HG03103 (cell line): ENCODE measurements around the gene HMOX2.
A peak's percentile ranks its signal among the peaks of the same experiment; 100 is the strongest.

Source experiments
- ATAC-seq: cut with Tn5 transposase; IDR thresholded peaks from one replicate; pipeline ENCODE4 v1.9.1; 2021; ENCODE audit warnings: low read depth; ENCODE audit not compliant: unreplicated experiment

HMOX2 gene

GRCh38 chr16:4499196-4499555 is 23.0 kb downstream of the HMOX2 start:
- ATAC-seq = no peak

GRCh38 chr16:4500272-4500671 is 24.1 kb downstream of the HMOX2 start:
- no peak for ATAC-seq

- no peak for ATAC-seq
Measured at GRCh38 chr16:4501071-4501478, 24.9 kb downstream of the HMOX2 start.

GRCh38 chr16:4505356-4506147 is 29.4 kb downstream of the HMOX2 start:
- ATAC-seq = peak; percentile 73

- no peak for ATAC-seq
Measured at GRCh38 chr16:4506450-4506849, 30.3 kb downstream of the HMOX2 start.

GRCh38 chr16:4507588-4508345 is 31.6 kb downstream of the HMOX2 start:
- ATAC-seq = no peak

- no peak for ATAC-seq
Measured at GRCh38 chr16:4508806-4509205, 32.6 kb downstream of the HMOX2 start.

- ATAC-seq = no peak
Measured at GRCh38 chr16:4509420-4509819, 33.2 kb downstream of the HMOX2 start.

GRCh38 chr16:4510131-4510530 is 33.9 kb downstream of the HMOX2 start:
- no peak for ATAC-seq

- no peak for ATAC-seq
Measured at GRCh38 chr16:4510747-4511426, 34.7 kb downstream of the HMOX2 start.

GRCh38 chr16:4511441-4512082 is 35.4 kb downstream of the HMOX2 start:
- no peak for ATAC-seq

- ATAC-seq = no peak
Measured at GRCh38 chr16:4512473-4512872, 36.3 kb downstream of the HMOX2 start.

GRCh38 chr16:4513086-4513860 is 37.1 kb downstream of the HMOX2 start:
- ATAC-seq = no peak

- ATAC-seq = no peak
Measured at GRCh38 chr16:4513881-4514280, 37.7 kb downstream of the HMOX2 start.

GRCh38 chr16:4514606-4515005 is 38.4 kb downstream of the HMOX2 start:
- no peak for ATAC-seq

GRCh38 chr16:4515611-4516233 is 39.5 kb downstream of the HMOX2 start:
- ATAC-seq = peak; percentile 63

GRCh38 chr16:4517812-4518680 is 41.8 kb downstream of the HMOX2 start:
- no peak for ATAC-seq

GRCh38 chr16:4519274-4520058 is 43.3 kb downstream of the HMOX2 start:
- no peak for ATAC-seq
